Cardiac septum (tissue), 1 donor: ENCODE data around the gene GLI3. TPM values are rescaled to one million over a fixed set of nuclear protein-coding genes. Genes with fewer than 3 reads are reported as not detected.

Source experiments
- DNase-seq: peaks from one replicate; pipeline ENCODE4 v3.0.0-alpha.2; 2020; ENCODE audit warnings: low spot score
- intact Hi-C: fragments of 100-400 bp; cut with DNase I; formaldehyde crosslinking; loops from one replicate; pipeline ENCODE4 v1.14.0; 2022
- total RNA-seq: library from RNA; stranded (reverse); fragmentation: NEBNext Ultra II Directional; extraction: Animal tissue kit (Norgen Biotek cat#: 25700); gene quantifications from one replicate; pipeline ENCODE4 v1.2.1, GENCODE V29; 2021
- donor health status: DM: no; HTN: no; CAD: no.

GLI3 gene
- total RNA-seq, 1 donor from 2014 or later = 10.5 TPM

GRCh38 chr7:42097752-42098151 lies 139.3 kb downstream of the GLI3 start:
- no peak for DNase-seq
- intact Hi-C loops = no loop called here

GRCh38 chr7:42096681-42097561 lies 140.1 kb downstream of the GLI3 start:
- DNase-seq = no peak
- intact Hi-C loops = no loop called here

GRCh38 chr7:42096268-42096667 lies 140.7 kb downstream of the GLI3 start:
- intact Hi-C loops = no loop called here
- DNase-seq = no peak

- intact Hi-C loops = no loop called here
- no peak for DNase-seq
Observed at GRCh38 chr7:42095791-42096190, 141.2 kb downstream of the GLI3 start.

GRCh38 chr7:42093349-42093905 lies 143.6 kb downstream of the GLI3 start:
- intact Hi-C loops = no loop called here
- DNase-seq = no peak

- DNase-seq = no peak
- intact Hi-C loops = no loop called here
Observed at GRCh38 chr7:42091461-42092291, 145.3 kb downstream of the GLI3 start.

- DNase-seq = no peak
- intact Hi-C loops = no loop called here
Observed at GRCh38 chr7:42090806-42091205, 146.2 kb downstream of the GLI3 start.

GRCh38 chr7:42090056-42090455 lies 147.0 kb downstream of the GLI3 start:
- no peak for DNase-seq
- intact Hi-C loops = no loop called here

- intact Hi-C loops = no loop called here
- DNase-seq = no peak
Observed at GRCh38 chr7:42087616-42088015, 149.4 kb downstream of the GLI3 start.

GRCh38 chr7:42085531-42085930 lies 151.5 kb downstream of the GLI3 start:
- DNase-seq = no peak
- intact Hi-C loops = no loop called here

- intact Hi-C loops = no loop called here
- no peak for DNase-seq
Observed at GRCh38 chr7:42084263-42084662, 152.7 kb downstream of the GLI3 start.

- no peak for DNase-seq
- intact Hi-C loops = no loop called here
Observed at GRCh38 chr7:42083284-42083683, 153.7 kb downstream of the GLI3 start.

- intact Hi-C loops = no loop called here
- DNase-seq = no peak
Observed at GRCh38 chr7:42082144-42082543, 154.9 kb downstream of the GLI3 start.

GRCh38 chr7:42081671-42082070 lies 155.3 kb downstream of the GLI3 start:
- intact Hi-C loops = no loop called here
- no peak for DNase-seq

- intact Hi-C loops = no loop called here
Observed at GRCh38 chr7:42080841-42081586, 156.0 kb downstream of the GLI3 start.

GRCh38 chr7:42077271-42078135 lies 159.5 kb downstream of the GLI3 start:
- intact Hi-C loops = no loop called here

More at GRCh38 chr7:42080841-42081586, 156.0 kb downstream of the GLI3 start:
- DNase-seq = no peak

GRCh38 chr7:42076870-42077269 lies 160.1 kb downstream of the GLI3 start:
- no peak for DNase-seq
- intact Hi-C loops = no loop called here

More at GRCh38 chr7:42077271-42078135, 159.5 kb downstream of the GLI3 start:
- DNase-seq = no peak

GRCh38 chr7:42075418-42075817 lies 161.6 kb downstream of the GLI3 start:
- DNase-seq = no peak
- intact Hi-C loops = no loop called here

- no peak for DNase-seq
- intact Hi-C loops = no loop called here
Observed at GRCh38 chr7:42074076-42074475, 162.9 kb downstream of the GLI3 start.
